Stomach smooth muscle (tissue), 2 donors: Measurements from ENCODE around the gene CLEC4G.
A peak's percentile ranks its signal among the peaks of the same experiment; 100 is the strongest.

Experiments used
- H3K27ac ChIP-seq: one replicate; pipeline ENCODE4 v1.7.0; 2013; ENCODE audit warnings: mild to moderate bottlenecking, low read length, inconsistent platforms
- H3K27me3 ChIP-seq, 2 donors: one replicate each; pipeline ENCODE4 v1.7.0; 2013; ENCODE audit warnings: low read length in 2 of 2; ENCODE audit not compliant: insufficient read depth in 2 of 2, control insufficient read depth in 1 of 2
- H3K36me3 ChIP-seq, 2 donors: one replicate each; pipeline ENCODE4 v1.7.0; 2013; ENCODE audit warnings: low read length in 2 of 2; ENCODE audit not compliant: control insufficient read depth in 2 of 2, insufficient read depth in 2 of 2
- H3K4me1 ChIP-seq: one replicate; pipeline ENCODE4 v1.7.0; 2013; ENCODE audit warnings: low read length; ENCODE audit not compliant: control insufficient read depth, insufficient read depth
- H3K4me3 ChIP-seq, 2 donors: one replicate each; pipeline ENCODE4 v1.7.0; 2013; ENCODE audit warnings: low read length in 2 of 2
- H3K9ac ChIP-seq, 2 donors: one replicate each; pipeline ENCODE4 v1.7.0; 2013; ENCODE audit warnings: low read length in 2 of 2, mild to moderate bottlenecking in 1 of 2
- H3K9me3 ChIP-seq, 2 donors: one replicate each; pipeline ENCODE4 v1.7.0; 2013; ENCODE audit warnings: low read length in 2 of 2; ENCODE audit not compliant: control insufficient read depth in 2 of 2
- donor health status: healthy.
- donor health status: Pancreatic carcinoma.

The CLEC4G gene

DNA sequence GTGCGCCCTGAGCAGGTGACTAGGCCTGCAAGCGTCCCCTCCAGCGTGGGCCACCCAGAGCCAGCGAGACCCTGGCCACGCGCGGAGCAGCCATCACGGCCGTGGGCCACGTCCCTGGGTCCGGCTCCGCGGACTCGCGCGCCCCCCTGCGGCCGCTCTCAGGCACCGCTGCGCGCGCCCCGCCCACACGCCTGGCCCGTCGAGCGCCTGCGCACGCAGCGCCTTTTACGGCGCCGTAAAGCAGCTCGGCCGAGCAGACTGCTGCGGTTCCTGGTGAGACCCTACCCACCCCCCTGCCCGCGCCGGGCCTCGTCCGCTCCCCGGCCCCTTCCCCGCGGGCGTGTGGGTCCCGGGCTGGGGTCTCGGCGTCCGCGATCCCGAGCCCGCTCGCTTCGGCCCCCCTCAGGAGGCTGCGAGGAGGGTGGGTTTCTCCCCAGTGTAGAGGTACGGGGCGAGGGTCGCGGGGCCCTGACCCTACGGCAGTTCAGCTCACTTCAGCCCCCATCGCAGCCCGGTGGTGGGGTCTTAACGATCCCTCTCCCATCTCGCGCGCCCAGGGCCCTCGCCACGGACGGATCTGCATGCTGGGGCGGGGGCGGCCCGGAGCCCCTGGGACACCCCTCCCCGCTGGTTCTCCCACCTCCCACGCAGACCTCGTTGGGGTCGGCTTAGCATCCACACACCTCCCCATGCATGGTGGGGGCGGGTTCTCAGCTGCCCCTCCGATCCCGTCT, 51.1 kb downstream of the CLEC4G start, which contains the start of gene TRAPPC5:
TRAPPC5 (plus strand) TSS at position 228 of the 734 bp plus-strand sequence. CDS start 1,421 bp downstream, outside the sequence.
- Histone ChIP-seq H3K36me3 (peaks cover 3 to 12% of the 10 kb centered on the region in 2 donors), H3K27ac (peak within 1 kb of the TSS; percentile 53), H3K4me1 (peaks cover 13% of the 10 kb centered on the region)

DNA sequence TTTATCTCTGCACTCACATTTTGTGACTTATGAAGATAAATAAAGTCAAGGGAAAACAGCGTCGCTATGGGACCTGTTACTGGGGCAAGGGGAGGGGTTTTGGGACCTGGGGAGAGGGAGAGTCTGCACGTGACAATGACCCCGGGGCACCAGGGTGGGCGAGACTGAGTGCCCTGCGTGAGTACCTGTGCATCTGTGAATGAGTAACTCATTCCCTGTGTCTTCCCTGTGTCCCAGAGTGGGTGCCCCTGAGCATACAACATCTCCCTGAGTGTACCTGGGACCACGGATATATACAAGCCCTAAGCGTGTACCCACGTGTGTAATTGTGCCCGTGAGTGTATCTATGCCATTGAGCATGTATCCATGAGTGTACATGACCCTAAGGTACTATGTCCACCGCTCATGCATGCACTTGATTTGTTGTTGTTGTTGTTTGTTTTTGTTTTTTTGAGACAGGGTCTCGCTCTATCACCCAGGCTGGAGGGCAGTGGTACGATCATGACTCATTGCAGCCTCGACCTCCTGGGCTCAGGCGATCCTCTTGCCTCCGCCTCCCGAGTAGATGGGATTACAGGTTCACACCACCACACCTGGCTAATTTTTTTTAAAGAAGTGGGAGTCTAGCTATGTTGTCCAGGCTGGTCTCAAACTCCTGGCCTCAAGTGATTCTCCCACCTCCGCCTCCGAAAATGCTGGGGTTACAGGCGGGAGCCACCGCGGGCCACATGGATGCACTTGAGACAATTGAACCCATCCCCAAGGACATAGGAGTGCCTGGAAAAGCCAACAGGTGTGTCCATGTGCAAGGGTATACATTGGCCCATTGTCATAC, 51.9 kb downstream of the CLEC4G start:
- H3K4me3 ChIP-seq = peak overlapping the region; percentile 82 to 98
- H3K4me1 ChIP-seq = peaks cover 13% of the 10 kb centered on the region
- H3K9ac ChIP-seq = peak overlapping the region; percentile 42 to 94
- H3K36me3 ChIP-seq = peaks cover 3 to 12% of the 10 kb centered on the region in 2 donors
- H3K27ac ChIP-seq = no peak overlapping the region
- H3K27me3 ChIP-seq = peaks cover 20 to 24% of the 10 kb centered on the region in 2 donors
- H3K9me3 ChIP-seq = no peaks in the 10 kb centered on the region

More for the DNA sequence above, 51.1 kb downstream of the CLEC4G start, which contains the start of gene TRAPPC5:
- peak within 1 kb of the TSS; percentile 82 to 98 for H3K4me3 ChIP-seq
- H3K9ac ChIP-seq = peak within 1 kb of the TSS; percentile 84 to 94
- H3K9me3 ChIP-seq = no peaks in the 10 kb centered on the region
- peaks cover 20 to 24% of the 10 kb centered on the region in 2 donors for H3K27me3 ChIP-seq

DNA sequence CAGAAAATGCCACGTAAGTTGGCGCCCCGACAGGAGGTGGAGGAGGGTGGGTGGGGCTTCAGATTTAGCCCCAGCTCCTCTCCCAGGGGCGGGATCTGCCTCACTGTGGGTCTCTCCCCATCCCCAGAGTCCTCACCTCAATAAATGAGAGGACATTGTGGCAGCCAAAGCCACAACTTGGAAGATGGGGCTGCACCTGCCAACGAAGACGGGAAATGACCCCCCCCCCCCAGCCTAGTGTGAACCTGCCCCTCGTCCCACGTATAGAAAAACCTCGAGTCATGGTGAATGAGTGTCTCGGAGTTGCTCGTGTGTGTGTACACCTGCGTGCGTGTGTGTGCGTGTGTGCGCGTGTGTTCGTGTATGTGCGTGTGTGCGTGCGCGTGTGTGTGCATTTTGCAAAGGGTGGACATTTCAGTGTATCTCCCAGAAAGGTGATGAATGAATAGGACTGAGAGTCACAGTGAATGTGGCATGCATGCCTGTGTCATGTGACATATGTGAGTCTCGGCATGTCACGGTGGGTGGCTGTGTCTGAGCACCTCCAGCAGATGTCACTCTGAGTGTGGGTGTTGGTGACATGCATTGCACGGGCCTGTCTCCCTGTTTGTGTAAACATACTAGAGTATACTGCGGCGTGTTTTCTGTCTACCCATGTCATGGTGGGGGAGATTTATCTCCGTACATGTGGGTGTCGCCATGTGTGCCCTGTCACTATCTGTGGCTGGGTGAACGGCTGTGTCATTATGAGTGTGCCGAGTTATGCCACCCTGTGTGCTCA, 52.7 kb downstream of the CLEC4G start:
- no peak overlapping the region for H3K27ac ChIP-seq
- H3K36me3 ChIP-seq = peaks cover 3 to 12% of the 10 kb centered on the region in 2 donors
- H3K4me3 ChIP-seq = no peak overlapping the region
- no peaks in the 10 kb centered on the region for H3K9me3 ChIP-seq
- peaks cover 13% of the 10 kb centered on the region for H3K4me1 ChIP-seq
- H3K9ac ChIP-seq = no peak overlapping the region
- H3K27me3 ChIP-seq = peaks cover 20 to 24% of the 10 kb centered on the region in 2 donors
